GM19467 (cell line): ENCODE measurements around the gene P3H3.

ENCODE experiments used
- ATAC-seq: cut with Tn5 transposase; IDR thresholded peaks from one replicate; pipeline ENCODE4 v1.9.1; 2021; ENCODE audit warnings: mild to moderate bottlenecking, moderate library complexity; ENCODE audit not compliant: unreplicated experiment

The P3H3 gene

DNA sequence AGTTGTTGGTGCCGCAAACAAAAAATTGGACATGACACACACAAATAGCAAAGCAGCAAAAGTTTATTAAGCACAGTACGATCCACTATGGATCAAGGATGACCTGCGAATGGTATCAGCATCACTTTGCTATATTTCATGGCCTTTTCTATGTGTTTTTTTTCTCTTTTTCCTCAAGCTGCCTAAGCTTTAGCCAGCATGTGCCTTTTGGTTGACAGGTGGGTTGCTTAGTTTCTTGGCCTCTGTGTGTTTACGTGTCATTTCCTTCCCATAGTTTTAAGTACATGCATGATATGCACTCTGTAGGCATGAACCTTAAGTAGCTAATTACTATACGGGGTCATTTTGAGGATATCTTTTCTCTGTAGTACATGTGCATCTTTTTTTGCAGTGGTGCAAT is 29.1 kb upstream of the P3H3 start:
- ATAC-seq = no peak

DNA sequence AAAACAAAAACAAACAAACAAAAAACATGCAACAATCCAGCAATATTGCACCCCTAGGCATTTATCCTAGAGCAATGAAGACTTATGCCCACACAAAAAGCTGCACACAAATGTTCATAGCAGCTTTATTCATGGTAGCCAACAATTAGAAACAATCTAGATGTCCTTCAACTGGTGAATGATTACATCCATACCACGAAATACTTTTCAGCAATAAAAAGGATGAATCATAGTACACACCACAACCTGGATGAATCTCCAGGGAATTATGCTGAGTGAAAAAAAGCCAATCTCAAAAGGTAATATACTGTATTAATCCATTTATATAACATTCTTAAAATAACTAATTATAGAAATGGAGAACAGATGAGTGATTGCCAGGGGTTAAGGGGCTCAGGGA is 21.0 kb upstream of the P3H3 start:
- ATAC-seq = no peak

DNA sequence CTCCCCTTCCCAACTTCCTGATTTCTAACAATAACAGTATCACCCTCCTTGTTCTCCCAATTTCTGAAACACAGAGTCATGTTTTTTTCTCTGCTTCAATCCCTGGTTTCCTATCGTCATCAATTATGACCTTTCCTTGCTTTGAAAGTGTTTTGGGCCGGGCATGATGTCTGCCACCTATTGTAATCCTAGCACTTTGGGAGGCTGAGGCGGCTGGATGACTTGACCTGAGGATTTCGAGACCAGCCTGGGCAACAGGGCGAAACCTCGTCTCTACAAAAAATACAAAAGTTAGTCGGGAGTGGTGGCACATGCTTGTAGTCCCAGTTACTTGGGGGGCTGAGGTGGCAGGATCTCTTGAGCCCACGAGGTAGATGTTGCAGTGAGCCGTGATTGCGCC is 19.2 kb upstream of the P3H3 start:
- ATAC-seq = no peak

DNA sequence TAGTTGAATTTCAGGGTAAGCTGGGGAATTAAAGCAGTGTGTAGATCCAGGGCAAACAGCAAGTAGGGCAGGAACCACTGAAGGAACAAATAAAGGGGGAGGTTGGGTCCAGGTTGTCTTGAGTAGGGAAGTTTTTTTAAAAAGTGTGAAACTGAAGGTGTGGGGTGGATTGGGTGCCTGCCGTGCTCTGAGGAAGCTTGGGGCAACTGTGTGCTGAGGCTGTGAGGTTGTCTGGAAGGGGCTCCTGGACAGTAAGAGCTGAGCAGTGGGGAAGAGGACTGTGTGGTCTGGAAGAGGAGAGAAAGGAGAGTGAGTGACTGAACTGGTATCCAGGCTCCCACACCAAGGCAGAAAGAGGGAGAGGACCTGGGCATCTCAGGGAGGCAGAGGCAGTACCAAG is 17.4 kb upstream of the P3H3 start:
- ATAC-seq = no peak

GRCh38 chr12:6813363-6813762 is 14.8 kb upstream of the P3H3 start:
- ATAC-seq = no peak

- ATAC-seq = no peak
Observed at GRCh38 chr12:6816598-6816997, 11.6 kb upstream of the P3H3 start.

DNA sequence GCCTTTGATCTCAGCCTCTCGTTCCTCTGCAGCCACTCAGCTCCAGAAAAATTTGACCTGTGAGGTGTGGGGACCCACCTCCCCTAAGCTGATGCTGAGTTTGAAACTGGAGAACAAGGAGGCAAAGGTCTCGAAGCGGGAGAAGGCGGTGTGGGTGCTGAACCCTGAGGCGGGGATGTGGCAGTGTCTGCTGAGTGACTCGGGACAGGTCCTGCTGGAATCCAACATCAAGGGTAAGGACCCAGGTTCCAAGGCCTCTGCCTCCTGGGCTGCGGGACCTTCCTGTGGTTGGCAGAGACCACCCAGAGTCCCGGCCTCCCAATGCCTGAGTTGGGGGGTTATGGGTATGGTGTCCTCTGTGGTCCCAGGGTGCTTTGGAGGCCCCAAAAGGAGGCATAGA is 11.1 kb upstream of the P3H3 start:
- no peak for ATAC-seq

DNA sequence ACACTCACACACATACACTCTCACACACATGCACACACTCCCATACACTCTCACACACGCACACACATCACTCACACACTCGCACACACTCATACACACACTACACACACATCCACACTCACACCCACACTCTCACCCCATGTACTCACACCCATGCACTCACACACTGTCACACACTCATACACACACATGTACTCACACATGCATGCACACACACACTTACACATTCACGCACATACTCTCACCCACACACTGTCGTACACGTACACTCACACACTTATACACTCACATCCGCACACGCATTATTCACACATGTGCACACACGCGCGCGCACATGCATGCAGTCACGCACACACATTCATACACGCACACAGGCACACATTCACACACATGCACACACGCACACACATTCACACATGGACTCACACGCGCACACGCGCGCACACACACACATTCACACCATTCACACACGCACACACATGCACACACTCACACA is 10.5 kb upstream of the P3H3 start:
- ATAC-seq = no peak

- ATAC-seq = no peak
Observed at GRCh38 chr12:6818222-6818621, 10.0 kb upstream of the P3H3 start.

- ATAC-seq = no peak
Observed at GRCh38 chr12:6818645-6819044, 9.6 kb upstream of the P3H3 start.

DNA sequence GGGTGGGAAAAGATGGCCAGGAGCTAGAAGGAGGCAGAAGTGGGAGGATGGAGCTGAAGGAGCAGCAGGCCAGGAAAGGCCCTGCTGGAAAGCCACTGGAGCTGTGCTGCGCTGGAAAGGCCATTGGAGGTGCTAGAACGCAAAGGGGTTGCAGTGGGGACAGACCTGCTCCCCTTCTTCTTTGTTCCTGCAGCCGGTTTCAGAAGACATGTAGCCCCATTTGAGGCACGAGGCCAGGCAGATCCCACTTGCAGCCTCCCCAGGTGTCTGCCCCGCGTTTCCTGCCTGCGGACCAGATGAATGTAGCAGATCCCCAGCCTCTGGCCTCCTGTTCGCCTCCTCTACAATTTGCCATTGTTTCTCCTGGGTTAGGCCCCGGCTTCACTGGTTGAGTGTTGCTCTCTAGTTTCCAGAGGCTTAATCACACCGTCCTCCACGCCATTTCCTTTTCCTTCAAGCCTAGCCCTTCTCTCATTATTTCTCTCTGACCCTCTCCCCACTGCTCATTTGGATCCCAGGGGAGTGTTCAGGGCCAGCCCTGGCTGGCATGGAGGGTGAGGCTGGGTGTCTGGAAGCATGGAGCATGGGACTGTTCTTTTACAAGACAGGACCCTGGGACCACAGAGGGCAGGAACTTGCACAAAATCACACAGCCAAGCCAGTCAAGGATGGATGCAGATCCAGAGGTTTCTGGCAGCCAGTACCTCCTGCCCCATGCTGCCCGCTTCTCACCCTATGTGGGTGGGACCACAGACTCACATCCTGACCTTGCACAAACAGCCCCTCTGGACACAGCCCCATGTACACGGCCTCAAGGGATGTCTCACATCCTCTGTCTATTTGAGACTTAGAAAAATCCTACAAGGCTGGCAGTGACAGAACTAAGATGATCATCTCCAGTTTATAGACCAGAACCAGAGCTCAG is 8.8 kb upstream of the P3H3 start:
- ATAC-seq = no peak

- ATAC-seq = no peak
Observed at GRCh38 chr12:6820166-6820565, 8.0 kb upstream of the P3H3 start.

DNA sequence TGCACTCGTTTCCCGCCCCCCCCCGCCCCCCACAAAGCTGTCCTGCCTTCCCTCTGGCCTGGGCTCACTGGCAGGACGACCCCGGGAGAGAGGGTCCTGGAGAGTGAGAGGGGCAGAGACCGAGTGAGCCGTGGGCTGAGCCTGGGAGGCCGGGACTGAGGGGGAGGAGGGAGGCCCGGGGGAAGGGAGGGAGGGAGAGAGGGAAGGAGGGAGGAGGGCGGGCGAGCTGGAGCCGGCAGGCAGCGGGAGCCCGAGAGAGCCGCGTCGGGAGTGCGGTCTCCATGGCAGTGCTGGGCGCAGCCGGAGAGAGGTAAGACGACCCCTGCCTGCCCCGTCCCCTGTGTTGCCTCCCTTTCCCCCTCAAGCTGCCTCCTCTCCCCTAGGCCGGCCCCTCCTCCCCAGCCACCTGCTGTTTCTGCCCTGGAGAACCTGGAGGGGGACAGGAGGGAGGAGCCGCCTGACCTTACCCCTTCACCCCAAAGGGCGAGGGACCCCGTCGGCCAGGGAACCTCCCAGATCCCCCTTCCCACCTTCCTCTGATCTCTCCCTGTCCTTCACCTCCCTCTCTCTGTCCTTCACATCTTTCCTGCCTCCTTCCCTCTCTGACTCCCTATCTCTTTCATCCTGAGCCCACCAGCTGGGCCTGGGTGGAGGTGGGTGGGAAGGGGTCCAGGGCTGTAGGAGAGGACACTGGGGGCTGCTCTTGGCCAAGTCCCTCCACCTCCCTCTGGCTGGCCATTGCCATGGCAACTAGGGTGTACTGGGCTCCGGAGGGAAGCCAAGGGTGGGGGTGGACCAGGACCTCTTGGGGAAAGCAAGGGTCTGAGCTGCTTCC is 6.4 kb upstream of the P3H3 start, which contains the start of gene GPR162:
Gene GPR162, plus strand, starts transcription at position 231 of the 835 bp plus-strand sequence. CDS start 2,078 bp downstream, outside the sequence.
- no peak for ATAC-seq

DNA sequence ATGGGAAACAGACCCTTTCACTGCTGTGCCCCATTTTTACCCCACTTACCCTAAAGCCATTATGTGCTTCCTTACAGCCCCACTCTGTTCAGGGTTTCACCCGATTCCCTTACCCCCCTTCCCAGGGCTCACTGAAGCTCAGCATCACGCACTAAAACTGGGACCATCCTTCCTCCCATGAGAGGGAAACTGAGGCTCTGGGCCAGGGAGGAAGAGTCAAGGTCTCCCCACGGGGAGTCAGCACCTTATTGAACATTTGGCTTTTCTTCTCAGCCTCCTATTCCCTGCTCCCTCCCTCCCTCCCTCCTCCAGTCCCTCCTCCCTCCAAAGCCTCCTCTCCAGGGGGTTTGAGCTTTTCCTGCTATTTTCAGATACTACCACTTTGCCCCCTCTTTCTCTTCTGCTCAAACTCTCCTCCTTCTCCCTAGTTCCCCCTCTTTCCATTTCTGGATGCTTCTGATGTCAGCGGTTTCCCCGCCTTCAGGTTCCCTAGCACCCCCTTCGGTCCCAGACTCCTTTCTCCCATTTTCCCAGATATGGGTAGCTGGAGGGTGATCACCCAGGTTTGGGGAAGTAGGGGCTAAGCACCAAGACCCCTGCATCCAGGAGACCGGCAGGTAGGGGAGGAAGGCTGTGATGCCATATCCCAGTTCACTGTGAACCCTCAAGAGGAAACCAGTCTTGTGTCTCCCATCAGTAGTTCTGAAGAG is 5.6 kb upstream of the P3H3 start:
- ATAC-seq = no peak

- no peak for ATAC-seq
Observed at GRCh38 chr12:6823182-6824084, 4.8 kb upstream of the P3H3 start.

- no peak for ATAC-seq
Observed at GRCh38 chr12:6824085-6824775, 4.0 kb upstream of the P3H3 start.

DNA sequence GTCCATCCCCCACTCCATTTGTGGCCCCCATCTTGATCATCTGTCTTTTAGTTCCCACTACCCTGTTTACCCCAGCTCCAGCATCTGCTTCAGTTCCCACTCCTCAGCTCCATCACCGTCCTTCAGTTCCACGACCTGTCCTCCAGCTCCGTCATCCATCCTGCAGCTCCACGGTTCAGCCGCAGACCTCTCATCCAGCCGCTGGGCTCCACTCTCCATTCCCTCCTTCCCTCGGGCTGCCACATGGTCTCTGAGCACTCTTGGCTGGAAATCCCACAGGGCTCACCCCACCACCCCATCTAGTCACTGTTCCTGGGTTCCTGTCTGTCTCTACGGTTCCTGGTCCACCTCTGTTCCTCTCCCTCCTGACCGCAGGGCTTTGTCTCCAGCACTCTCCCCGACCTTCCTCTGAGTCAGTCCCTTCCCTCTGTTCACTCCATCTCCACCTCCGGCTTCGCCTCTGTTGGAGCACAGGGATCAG is 3.3 kb upstream of the P3H3 start:
- no peak for ATAC-seq

GRCh38 chr12:6825398-6826124 is 2.6 kb upstream of the P3H3 start:
- ATAC-seq = no peak
